GM18951 (cell line): ENCODE results near the gene BTBD7.
A peak's percentile ranks its signal among the peaks of the same experiment; 100 is the strongest.
"Not testable (repeated sequence)": the region's sequence is repeated elsewhere in the genome, so short reads cannot be mapped to it uniquely, and the experiment has no call there.

Source experiments
- POLR2A ChIP-seq: IDR thresholded peaks from 4 replicates; pipeline ENCODE4 v1.6.1; 2011; ENCODE audit warnings: mild to moderate bottlenecking; ENCODE audit not compliant: insufficient read length, insufficient read depth; ENCODE audit errors: extremely low read depth
- in situ Hi-C: fragments of 300-500 bp; cut with MboI; formaldehyde crosslinking; loops from one replicate; pipeline ENCODE4 v1.12.0; 2022; ENCODE audit warnings: low sequenced_read_pairs, mixed read lengths, inconsistent platforms; ENCODE audit not compliant: unreplicated experiment

The BTBD7 gene

GRCh38 chr14:93332853-93333630 lies at the start of gene BTBD7:
TSS of gene BTBD7 (minus strand) at chr14:93333036. CDS start at chr14:93296051, 36,985 bp downstream.
- in situ Hi-C loops, result no loop called here
- TF ChIP-seq POLR2A, result peak; percentile 90

- in situ Hi-C loops, result no loop called here
- TF ChIP-seq POLR2A, result no peak
Measured at GRCh38 chr14:93381644-93382043, 48.8 kb upstream of the BTBD7 start.

- no peak for TF ChIP-seq POLR2A
- in situ Hi-C loops, result no loop called here
Measured at GRCh38 chr14:93379831-93380230, 47.0 kb upstream of the BTBD7 start.

- TF ChIP-seq POLR2A, result no peak
- in situ Hi-C loops, result no loop called here
Measured at GRCh38 chr14:93375673-93376156, 42.9 kb upstream of the BTBD7 start.

- no peak for TF ChIP-seq POLR2A
- in situ Hi-C loops, result no loop called here
Measured at GRCh38 chr14:93369713-93370266, 37.0 kb upstream of the BTBD7 start.

GRCh38 chr14:93368996-93369712 lies 36.3 kb upstream of the BTBD7 start:
- in situ Hi-C loops, result no loop called here

GRCh38 chr14:93354873-93355272 lies 22.0 kb upstream of the BTBD7 start:
- in situ Hi-C loops, result not testable (repeated sequence)

More at GRCh38 chr14:93368996-93369712, 36.3 kb upstream of the BTBD7 start:
- no peak for TF ChIP-seq POLR2A

GRCh38 chr14:93348292-93348691 lies 15.5 kb upstream of the BTBD7 start:
- in situ Hi-C loops, result no loop called here
- TF ChIP-seq POLR2A, result no peak

- in situ Hi-C loops, result no loop called here
Measured at GRCh38 chr14:93347850-93348249, 15.0 kb upstream of the BTBD7 start.

GRCh38 chr14:93346926-93347721 lies 14.3 kb upstream of the BTBD7 start, which contains the start of gene COX8C:
TSS of gene COX8C (plus strand) at chr14:93347182. CDS start at chr14:93347269, 87 bp downstream.
- no peak for TF ChIP-seq POLR2A
- in situ Hi-C loops, result no loop called here

More at GRCh38 chr14:93347850-93348249, 15.0 kb upstream of the BTBD7 start:
- TF ChIP-seq POLR2A, result no peak

- in situ Hi-C loops, result no loop called here
- no peak for TF ChIP-seq POLR2A
Measured at GRCh38 chr14:93343797-93344196, 11.0 kb upstream of the BTBD7 start.

- in situ Hi-C loops, result no loop called here
Measured at GRCh38 chr14:93343266-93343665, 10.4 kb upstream of the BTBD7 start.

GRCh38 chr14:93337884-93338283 lies 5.0 kb upstream of the BTBD7 start:
- TF ChIP-seq POLR2A, result no peak

More at GRCh38 chr14:93343266-93343665, 10.4 kb upstream of the BTBD7 start:
- no peak for TF ChIP-seq POLR2A

More at GRCh38 chr14:93337884-93338283, 5.0 kb upstream of the BTBD7 start:
- in situ Hi-C loops, result no loop called here
